Epithelial cell of prostate (primary cell): ENCODE data around the gene STAMBP.
"Not testable (repeated sequence)": the region's sequence is repeated elsewhere in the genome, so short reads cannot be mapped to it uniquely, and the experiment has no call there.

Experiments
- DNase-seq: peaks from one replicate; pipeline ENCODE4 v3.0.0-alpha.2; 2011; ENCODE audit warnings: low read depth, low spot score
- H3K27ac ChIP-seq: fragments of 450-650 bp; 2 replicates; pipeline ENCODE4 v1.5.1; 2017; ENCODE audit warnings: mild to moderate bottlenecking

Gene STAMBP

DNA sequence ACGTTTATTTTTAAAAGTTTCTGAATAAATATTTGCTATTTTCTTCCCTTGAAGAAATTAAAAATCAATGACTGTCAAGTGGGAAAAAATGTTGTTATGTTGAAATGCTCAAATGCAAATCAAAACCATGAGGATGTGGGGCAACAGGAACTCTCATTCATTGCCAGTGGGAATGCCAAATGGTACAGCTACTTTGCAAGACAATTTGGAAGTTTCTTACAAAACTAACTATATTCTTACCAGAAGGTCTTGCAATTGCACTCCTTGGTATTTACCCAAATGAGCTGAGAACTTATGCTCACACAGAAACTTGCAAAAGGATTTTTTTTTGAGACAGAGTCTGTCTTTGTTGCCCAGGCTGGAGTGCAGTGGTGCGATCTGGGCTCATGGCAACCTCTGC lies 56.6 kb downstream of the STAMBP start:
- no peak for DNase-seq
- H3K27ac ChIP-seq = no peak overlapping the region

DNA sequence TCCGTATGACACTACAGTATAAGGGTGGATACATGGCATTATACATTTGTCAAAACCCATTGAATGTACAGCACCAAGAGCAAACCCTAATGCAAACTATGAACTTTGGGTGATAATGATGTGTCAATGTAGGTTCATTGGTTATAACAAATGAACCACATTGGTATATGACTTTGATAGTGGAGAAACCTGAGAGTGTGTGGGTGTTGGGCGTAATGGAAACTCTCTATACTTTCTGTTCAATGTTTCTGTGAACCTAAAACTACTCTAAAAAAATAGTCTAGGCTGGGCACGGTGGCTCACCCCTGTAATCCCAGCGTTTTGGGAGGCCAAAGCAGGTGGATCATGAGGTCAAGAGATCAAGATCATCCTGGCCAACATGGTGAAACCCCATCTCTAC lies 57.6 kb downstream of the STAMBP start:
- DNase-seq = no peak
- no peak overlapping the region for H3K27ac ChIP-seq

DNA sequence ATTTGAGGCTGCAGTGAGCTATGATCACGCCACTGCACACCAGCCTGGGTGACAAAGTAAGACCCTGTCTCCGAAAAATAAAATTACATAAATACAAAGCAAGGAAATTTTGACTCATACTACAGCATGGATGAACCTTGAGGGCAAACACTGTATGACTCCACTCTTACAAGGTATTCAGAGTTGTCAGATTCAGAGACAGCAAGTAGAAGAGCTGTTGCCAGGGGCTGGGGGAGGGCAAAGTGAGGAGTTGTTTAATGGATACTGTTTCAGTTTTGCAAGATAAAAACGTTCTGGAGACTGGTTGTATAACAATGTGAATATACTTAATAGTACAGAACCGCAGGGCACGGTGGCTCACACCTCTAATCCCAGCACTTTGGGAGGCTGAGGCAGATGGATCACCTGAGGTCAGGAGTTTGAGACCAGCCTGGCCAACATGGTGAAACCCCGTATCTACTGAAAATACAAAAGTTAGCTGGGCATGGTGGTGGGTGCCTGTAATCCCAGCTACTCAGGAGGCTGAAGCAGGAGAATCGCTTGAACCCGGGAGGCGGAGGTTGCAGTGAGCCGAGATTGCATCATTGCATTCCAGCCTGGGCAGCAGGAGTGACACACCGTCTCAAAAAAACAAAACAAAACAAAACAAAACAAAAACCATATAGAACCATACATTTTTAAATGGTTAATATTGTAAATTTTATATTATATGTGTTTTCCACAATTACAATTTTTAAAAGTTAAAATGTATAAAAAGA lies 59.0 kb downstream of the STAMBP start:
- not testable (repeated sequence) for DNase-seq, H3K27ac ChIP-seq

DNA sequence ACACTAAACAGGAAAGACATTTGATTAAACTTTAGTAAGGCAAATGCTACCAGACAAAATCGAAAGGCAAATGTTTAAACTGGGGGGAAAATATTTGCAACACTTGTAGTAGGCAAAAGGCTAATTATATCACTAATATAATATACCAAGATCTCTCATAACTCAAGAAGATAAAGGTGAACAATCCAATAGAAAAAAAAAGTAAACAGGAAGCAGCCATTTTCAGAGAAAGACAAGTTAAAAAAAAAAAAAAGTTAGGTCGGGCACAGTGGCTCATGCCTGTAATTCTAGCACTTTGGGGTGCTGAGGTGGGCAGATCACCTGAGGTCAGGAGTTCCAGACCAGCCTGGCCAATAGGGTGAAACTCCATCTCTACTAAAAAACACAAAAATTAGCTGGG lies 59.6 kb downstream of the STAMBP start:
- no peak overlapping the region for H3K27ac ChIP-seq
- DNase-seq = no peak

DNA sequence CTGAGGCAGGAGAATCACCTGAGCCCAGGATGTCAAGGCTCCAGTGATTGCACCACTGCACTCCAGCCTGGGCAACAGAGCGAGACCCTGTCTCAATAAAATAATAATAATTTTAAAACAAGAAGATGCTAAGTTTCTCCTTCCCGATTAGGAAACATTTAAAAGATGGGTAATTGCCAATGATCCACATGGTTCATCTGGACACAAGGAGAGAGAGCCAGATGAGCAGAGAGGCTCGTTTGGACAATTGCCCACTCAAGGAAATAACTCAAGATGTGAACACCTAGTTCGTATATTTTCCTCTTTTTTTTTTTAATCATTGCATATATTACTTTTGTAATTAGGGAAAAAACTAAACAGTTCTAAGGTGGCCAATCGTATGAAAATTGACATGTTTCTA lies 60.4 kb downstream of the STAMBP start:
- no peak for DNase-seq
- H3K27ac ChIP-seq = no peak overlapping the region

DNA sequence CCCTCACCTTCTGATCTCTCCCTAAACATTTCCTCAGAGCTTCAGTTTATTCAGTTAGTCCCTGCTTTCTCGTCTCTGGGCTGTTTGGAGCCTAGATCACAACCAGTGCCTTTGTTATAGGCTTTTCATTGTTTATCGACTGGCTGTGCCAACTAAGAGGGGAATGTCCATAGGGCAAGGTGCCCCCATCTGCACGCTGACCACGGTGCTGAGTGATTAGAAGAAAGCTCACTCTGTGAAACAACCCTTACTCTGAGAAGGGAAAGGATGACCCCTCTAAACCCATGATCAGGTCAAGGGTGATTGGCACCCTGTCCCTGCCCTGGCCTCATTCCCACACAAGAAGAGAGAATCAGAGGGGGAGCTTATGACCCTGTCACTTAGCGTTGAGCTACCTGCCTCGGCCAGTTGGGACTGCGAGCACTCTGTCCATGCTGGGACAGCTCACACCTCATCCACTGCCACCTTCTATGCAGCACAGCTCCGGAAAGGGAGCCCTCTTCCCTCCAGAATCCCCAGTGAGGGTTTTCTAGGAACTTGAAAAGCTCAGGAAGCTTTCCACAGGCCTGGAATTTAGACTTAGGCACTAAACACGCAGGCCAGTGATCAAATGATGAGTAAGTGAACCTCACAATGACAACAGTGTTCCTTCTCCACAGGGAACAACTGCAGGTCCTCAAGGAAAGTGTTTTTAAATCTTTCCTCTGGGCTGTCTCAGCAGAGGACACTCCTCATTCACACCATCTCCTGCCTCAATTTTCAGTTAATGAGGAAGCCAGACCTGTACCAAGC lies 61.7 kb downstream of the STAMBP start:
- DNase-seq = no peak
- no peak overlapping the region for H3K27ac ChIP-seq

DNA sequence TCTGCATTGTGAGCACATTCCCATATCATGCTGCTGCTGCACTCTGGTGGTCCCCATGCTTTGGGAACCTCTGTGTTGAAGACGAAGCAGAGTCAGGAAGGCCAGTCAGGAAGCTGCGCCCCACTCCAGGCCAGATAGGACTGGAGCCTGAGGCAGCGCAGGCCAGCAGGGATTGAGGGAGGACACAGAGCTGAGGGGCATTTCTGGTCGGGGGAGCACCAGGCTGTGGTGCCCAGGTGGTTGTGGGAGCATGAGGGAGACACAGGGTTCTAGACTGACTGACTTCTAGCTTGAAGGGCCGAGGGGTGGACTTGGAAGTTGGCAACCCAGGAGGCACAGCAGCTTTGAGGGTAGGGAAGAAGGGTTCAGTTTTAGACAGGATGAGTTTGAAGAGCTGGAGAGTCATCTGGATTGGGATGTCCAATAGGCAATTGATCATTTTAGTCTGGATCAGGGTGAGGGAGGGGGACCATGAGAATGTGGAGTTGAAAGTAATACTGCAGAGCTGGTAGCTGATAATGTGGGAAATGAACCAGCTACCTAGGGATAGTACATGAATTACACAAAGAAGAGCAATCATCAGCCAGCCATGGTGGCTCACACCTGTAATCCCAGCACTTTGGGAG lies 62.6 kb downstream of the STAMBP start:
- H3K27ac ChIP-seq = no peak overlapping the region
- no peak for DNase-seq

DNA sequence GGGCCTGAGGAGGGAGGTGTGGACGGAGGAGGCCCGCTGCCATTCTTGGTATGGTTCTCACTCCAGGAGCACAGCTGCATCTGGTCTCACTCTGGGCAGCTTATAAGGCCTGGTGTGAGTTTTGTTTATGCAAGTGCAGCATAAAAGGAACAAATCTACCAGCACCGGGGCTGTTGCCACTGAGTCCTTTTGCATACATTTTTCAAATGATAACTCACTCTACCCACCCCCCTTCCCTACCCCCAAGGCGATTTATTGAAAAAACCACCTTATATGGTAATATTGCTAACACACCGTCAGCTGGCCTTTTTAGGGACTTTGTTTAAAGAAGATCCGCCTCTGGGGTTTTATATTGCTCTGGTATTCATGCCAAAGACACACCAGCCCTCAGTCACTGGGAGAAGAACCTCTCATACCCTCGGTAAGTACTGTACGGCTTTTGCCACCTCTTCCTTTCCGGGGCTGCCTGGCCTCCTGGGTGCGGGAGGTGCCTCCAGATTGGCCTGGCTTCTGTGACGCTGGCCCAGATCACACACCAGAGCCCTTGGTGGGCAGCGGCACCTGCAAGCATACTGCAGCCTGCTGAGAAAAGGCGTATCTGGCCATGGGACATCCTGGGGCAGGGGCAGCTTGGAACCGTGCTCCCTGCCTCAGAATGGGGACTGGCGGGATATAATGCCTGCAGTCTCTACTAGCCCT lies 64.0 kb downstream of the STAMBP start, which contains the start of gene ACTG2:
ACTG2 (plus strand) TSS at position 378 of the 699 bp plus-strand sequence. CDS start 8,304 bp downstream, outside the sequence.
- no peak for DNase-seq
- H3K27ac ChIP-seq = no peak within 1 kb of the TSS

DNA sequence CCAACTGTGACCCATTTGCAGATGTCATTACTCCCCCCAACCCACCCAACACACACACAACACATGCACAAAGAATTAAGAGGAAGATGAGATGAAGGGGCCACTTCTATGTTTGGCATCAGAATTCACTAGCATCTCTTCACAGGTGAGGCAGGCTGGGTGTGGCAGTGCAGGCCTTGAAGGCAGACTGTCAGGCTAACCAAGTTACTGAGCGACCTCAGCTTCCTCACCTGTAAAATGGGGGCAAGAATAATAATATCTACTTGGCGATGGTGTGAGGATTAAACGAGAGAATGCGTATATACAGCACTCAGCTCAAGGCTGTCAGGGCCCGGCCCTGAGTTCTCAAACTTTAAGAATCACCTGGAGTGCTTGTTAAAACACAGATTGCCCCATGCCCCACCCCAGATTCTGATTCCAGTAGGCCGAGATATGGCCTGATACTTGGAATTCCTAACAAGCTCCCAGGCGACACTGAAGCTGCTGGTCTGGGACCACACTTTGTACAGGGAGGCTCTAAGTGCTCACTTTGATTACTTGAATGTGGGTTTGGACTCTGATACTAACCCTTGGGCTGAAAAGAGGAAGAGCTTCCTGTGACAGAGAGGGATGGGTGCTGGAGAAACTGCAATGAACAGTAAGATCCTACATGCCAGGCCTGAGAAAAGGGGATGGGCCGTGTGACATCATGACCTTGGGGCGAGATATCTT lies 65.2 kb downstream of the STAMBP start:
- no peak for DNase-seq
- no peak overlapping the region for H3K27ac ChIP-seq

DNA sequence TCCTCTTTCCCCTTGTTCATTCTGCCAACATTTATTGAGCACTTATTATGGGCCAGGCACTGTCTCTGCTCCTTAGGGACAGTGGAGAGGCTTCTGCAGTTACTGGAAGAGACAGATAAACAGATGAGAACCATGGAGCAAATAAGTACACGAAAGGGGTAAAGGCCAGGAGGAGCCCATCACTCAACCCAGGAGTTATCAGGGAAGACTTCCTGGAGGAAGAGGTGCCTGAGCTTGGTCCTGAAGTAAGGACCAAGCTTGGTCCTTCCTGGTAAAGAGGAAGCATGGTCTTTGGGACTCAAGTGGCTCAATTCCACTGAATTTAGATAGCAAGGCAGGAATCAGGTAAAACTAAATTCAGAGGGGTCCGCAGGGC lies 65.7 kb downstream of the STAMBP start:
- no peak for DNase-seq
- H3K27ac ChIP-seq = no peak overlapping the region

DNA sequence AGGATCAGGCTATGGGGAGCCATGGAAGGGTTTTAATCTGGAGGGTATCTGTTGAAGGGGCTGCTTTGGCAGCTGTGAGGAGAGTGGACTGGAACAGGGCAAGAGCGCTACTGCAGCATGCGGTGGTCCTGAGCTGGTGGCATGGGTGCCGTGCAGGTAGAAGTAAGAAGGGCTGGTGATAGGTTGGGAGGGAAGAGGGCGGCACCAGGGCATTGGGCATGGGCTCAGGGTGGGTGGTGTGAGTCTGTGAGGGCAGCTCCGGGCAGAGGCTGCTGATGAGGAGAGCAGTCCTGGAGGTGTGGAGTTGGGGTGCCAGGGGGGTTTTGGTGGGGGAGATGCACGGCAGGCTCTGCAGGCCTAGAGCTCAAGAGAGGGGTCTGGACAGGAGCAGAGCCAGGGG lies 66.1 kb downstream of the STAMBP start:
- no peak for DNase-seq
- no peak overlapping the region for H3K27ac ChIP-seq

DNA sequence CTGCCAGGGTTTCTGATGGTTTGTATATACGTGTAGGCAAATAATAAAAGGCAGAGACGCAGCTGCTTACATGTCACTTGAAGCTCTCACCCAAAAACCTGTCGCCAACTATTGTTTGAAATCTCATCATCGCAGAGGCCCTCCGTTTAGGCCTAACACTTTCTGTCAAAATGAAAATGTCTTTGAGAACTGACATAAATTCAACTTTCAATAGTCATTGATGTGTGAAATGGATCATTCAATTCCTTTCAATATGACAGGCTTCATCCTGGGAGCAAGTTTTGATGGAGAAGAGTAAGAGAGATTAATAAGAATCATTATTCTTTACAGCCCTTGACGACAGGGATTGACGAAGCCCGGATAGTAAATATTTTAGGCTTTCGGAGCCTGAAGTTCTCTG lies 66.7 kb downstream of the STAMBP start:
- no peak overlapping the region for H3K27ac ChIP-seq
- no peak for DNase-seq

DNA sequence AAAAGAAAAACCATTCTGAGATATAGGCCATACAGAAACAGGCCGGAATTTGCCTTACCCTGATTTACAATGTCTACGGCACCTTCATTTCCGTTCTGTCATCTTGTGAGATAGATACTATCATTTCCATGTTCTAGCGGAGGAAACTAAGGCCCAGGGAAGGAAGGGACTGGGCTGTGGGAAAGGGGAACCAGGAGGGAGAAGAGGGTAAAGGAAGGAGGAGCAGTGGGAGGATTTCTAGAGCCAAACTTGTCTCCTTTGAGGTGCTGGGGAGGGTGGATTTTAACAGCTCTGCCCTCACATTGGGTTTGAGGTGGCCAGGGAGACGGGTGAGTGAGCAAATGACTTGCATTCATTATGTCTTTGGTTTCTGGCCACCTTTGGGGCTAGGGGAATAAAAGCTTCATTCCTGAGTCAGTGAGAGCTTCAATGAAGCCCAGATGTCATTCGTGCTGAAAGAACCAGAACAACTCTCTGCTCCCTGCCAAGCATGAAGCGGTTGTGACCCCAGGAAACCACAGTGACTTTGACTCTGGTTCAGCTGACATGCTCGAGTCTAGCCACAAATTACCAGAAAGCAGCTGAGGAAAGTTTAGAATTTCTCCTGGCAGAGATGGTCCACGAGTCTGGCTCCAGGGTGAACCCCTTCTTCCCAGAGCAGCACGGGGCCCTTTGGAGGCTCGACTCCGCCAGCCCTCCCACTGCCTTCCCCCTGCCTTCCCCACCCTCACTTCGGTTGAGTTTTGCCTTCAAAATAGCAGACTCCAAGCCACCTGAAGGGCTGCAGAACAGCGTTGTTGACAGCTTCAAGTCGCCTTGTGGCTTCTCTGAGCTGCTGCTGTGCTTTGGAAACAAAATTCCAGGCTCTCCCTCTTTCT lies 67.8 kb downstream of the STAMBP start:
- H3K27ac ChIP-seq = no peak overlapping the region
- DNase-seq = no peak

DNA sequence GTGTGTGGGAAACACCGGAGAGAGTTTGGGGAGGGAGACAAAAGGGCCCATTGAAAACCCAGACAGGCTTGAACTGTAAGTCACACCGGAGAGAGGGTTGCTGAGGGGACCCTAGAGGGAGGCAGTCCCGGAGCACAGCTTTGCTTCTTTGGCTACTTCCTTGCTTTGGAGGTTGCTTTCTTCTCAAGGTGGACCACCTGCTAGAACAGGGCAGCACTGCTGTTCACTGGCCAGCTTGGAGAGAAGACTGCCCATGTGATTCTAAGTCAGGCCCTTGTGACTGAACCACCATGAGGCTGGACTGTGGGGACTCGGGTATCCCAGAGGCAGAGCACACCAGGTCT lies 68.5 kb downstream of the STAMBP start:
- no peak for DNase-seq
- no peak overlapping the region for H3K27ac ChIP-seq

DNA sequence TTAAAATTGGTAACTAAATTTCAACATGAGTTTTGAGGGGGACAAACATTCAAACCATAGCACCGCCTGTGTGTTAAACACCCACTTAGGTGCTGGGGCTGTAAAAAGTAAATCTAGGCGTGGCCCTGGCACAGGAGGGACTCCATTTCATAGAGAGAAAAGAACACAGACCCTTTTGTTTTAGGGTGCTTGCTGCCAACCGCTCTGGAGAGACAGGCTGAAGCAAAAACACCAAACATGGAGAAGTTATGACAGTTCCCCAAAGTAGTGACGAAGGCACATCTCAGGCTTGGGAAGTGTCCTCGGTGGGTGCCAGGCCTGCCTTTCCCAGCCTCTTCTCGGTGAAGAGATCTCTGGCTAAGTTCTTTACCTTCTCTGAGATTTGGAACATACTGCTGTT lies 69.2 kb downstream of the STAMBP start:
- no peak for DNase-seq
- no peak overlapping the region for H3K27ac ChIP-seq

DNA sequence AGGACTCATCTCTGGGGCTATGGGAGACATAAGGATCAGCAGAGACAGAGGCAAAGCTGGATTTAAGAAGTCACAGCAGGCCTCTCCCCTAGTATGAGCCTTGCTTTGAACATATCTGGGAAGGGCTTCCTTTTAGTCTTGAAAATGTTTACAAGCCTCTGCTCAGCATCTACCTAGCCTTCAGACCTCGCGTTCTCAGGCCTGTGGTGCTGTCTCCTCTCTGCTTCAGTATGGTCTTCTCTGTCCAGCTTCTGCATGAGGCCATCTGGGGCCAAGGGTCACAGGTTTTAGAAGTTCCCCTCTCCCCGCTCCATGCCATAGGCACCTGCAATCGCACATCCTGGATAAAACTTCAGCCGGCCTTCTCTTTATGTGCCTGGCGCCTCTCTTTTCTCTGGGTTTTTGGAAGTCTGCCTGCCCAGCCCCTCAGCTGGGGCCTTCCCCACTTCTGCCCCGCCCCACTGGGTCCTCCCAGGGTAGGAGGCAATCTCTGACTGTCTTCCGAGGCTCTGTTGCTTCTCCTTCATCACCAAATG lies 71.1 kb downstream of the STAMBP start:
- no peak overlapping the region for H3K27ac ChIP-seq
- DNase-seq = no peak

DNA sequence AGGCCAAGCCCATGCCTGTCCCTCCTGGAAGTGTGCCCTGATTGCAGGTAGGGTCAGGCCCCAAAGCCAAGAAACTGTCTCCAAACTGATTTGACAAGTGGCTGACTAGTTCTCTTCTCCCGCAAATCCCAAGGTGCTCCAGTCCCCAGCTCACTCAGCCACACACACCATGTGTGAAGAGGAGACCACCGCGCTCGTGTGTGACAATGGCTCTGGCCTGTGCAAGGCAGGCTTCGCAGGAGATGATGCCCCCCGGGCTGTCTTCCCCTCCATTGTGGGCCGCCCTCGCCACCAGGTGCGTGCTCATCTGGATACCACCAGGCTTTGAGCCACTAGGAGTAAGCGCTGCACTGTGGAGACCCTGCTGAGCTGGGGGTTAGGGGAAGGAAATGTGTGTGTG lies 72.4 kb downstream of the STAMBP start:
- no peak for DNase-seq
- no peak overlapping the region for H3K27ac ChIP-seq

DNA sequence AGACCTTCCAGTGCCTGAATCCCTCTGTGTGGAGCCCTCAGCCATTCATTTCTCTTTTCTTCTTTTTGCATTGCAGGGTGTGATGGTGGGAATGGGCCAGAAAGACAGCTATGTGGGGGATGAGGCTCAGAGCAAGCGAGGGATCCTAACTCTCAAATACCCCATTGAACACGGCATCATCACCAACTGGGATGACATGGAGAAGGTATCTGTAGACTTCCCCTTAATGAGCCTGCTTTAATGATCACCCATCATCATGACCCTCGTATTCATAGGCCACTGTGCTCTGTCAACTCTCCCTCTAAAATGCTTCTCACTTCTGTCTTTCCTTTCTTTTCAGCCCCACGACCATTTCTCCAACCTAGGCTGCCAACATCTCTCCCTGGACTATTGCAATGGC lies 73.5 kb downstream of the STAMBP start:
- no peak for DNase-seq
- H3K27ac ChIP-seq = no peak overlapping the region

DNA sequence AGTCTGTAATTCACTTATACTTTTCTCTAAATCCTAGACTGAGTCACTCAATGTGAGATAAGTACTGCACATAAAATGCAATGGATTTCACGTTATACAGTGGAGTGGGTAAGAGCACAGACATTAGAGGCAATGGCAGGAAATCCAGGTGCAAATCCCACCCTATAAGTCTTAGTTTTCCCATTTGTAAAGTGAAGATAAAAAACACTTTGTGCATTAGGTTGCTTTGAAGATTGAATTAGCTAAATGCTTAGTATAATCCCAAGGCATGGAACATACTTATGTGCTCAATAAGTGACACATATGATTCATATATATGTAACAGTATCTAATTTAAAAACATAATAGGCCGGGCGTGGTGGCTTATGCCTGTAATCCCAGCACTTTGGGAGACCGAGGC lies 74.6 kb downstream of the STAMBP start:
- DNase-seq = no peak
- no peak overlapping the region for H3K27ac ChIP-seq
